Fibroblast of skin of scalp (primary cell): ENCODE results near the gene CAPZA2. TPM values are rescaled to one million over a fixed set of nuclear protein-coding genes. Genes with fewer than 3 reads are reported as not detected.
"Not testable (repeated sequence)": the region's sequence is repeated elsewhere in the genome, so short reads cannot be mapped to it uniquely, and the experiment has no call there.

Source experiments
- DNase-seq: peaks from one replicate; pipeline ENCODE4 v3.0.0-alpha.2; 2013
- polyA plus RNA-seq, 2 experiments: library from polyadenylated mRNA; unstranded; fragments of 120-200 nt; gene quantifications; one replicate each; pipeline ENCODE4 v1.2.1, GENCODE V29; 2013; ENCODE audit not compliant: insufficient read length in 2 of 2

Gene CAPZA2
- 133 TPM for polyA plus RNA-seq (2013, experiment 1 of 2; ENCODE audit: insufficient read length)
- polyA plus RNA-seq (2013, experiment 2 of 2; ENCODE audit: insufficient read length): 143 TPM

GRCh38 chr7:116862234-116862950, at the start of gene CAPZA2:
Gene CAPZA2 (plus strand): TSS chr7:116862587. CDS start chr7:116862612, 25 bp downstream.
- peak; percentile 94 for DNase-seq

DNA sequence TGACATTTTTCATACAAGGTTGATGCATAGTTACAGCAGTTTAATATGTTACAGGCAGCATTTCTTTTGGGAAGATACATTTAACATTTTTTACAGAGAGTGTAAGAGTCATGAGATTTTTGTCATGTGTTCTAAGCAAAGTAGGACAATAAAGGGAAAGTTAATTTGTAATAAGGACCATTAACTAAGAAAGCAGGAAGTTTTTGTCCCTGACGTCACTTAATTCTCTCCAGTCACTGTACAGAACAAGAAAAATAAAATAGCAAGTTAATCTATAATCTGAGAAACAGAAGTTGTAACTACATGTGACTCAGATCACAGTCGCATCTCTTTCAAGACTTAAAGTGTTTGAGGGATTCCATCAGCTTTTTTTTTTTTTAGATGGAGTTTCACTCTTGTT, 49.5 kb upstream of the CAPZA2 start:
- DNase-seq: no peak

DNA sequence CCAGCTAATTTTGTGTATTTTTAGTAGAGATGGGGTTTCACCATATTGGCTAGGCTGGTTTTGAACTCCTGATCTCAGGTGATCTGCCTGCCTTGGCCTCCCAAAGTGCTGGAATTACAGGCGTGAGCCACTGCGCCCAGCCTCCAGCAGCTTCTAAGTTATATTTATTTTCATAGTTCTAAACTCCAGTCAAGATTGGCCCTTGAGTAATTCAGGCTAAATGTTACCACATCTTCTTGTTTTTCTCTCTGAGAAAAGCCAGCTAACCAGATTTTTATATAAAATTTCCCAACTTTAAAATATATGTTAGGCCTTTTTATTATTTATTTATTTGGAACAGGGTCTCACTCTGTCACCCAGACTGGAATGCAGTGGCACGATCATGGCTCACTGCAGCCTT, 49.0 kb upstream of the CAPZA2 start:
- DNase-seq: not testable (repeated sequence)

GRCh38 chr7:116815041-116815440, 47.3 kb upstream of the CAPZA2 start:
- no peak for DNase-seq

DNA sequence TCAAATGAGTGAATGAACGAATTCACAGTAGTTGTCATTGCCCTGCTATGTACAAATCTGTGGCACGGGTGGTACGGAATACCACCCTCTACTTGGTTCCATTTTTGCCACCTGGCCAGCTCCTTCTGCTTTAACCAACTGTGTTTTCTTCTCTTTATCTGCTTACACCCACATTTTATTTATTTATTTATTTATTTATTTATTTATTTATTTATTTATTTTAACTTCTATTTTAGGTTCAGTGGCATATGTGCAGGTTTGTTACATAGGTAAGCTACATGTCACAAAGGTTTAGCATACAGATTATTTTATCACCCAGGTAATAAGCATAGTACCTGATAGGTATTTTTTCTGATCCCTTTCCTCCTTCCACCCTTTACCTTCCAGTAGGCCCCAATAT, 42.2 kb upstream of the CAPZA2 start:
- no peak for DNase-seq

DNA sequence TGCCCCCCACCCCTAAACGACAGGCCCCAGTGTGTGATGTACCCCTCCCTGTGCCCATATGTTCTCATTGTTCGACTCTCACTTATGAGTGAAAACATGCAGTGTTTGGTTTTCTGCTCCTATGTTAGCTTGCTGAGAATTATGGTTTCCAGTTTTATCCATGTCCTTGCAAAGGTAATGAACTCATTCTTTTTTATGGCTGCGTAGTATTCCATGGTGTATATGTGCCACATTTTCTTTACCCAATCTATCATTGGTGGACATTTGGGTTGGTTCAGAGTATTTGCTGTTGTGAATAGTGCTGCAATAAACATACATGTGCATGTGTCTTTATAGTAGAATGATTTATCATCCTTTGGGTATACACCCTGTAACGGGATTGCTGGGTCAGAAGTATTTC, 40.7 kb upstream of the CAPZA2 start:
- DNase-seq: not testable (repeated sequence)

- DNase-seq: no peak
These were observed 37.9 kb upstream of the CAPZA2 start for GRCh38 chr7:116824449-116824848.

- DNase-seq: no peak
These were observed 34.1 kb upstream of the CAPZA2 start for GRCh38 chr7:116828281-116828680.

GRCh38 chr7:116829041-116829440, 33.3 kb upstream of the CAPZA2 start:
- DNase-seq: no peak

DNA sequence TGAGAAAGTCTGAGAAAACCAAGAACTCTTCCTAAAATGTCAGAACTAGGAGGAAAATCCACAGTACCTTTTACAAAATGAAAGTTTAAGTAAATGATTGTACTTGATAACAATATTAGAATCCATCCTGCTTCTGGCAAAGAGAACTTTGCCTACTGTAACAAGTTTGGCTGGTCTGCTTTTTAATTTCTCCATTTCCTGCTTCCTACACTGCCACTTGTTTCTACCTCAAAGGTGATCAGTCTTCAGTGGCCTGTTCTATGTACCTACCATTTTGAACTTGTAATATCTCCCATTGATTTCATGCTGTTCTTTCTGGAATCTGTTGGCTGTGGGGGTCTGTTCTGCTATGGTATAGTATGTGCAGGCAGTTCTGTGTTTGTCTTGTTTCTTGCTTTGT, 32.9 kb upstream of the CAPZA2 start:
- no peak for DNase-seq

- no peak for DNase-seq
These were observed 29.7 kb upstream of the CAPZA2 start for GRCh38 chr7:116832692-116833091.

- peak; percentile 26 for DNase-seq
These were observed 27.4 kb upstream of the CAPZA2 start for GRCh38 chr7:116834815-116835504.

- no peak for DNase-seq
These were observed 26.3 kb upstream of the CAPZA2 start for GRCh38 chr7:116836048-116836447.

DNA sequence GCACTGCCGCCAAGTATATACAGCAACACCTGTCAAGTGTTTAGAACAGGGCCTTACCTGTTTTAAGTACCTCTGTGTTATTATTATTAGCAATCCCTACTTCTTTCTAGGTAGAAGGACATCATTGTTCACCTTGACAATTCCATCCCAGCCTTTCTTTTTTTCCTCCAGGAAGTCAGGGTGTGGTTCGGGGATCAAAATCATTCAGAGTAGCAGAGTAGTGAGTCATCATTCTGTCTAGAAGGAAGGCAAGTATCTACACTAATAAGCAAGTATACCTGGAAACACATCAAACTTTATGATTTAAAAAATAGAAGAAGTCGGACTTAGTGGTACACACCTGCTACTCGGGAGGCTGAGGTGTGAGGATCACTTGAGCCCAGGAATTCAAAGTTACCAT, 25.5 kb upstream of the CAPZA2 start:
- DNase-seq: no peak

DNA sequence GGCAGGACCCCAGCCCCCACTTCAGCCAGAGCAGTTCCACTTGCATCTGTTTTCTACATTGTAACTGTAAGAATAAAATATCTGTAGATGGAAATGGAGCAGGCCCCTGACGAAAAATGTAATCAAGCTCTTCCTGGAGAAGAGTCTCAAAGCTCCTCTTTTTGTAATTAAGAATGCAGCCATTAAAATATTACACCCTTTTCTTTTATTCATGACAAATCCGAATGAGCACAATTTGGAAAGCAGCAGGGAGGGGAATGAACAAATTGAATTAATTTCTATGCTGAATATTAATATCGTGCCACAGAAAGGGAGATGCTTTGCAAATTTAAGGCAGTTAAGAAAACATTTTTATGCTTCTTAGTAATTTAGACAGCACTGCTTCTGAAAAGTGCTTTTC, 24.8 kb upstream of the CAPZA2 start:
- DNase-seq: no peak

DNA sequence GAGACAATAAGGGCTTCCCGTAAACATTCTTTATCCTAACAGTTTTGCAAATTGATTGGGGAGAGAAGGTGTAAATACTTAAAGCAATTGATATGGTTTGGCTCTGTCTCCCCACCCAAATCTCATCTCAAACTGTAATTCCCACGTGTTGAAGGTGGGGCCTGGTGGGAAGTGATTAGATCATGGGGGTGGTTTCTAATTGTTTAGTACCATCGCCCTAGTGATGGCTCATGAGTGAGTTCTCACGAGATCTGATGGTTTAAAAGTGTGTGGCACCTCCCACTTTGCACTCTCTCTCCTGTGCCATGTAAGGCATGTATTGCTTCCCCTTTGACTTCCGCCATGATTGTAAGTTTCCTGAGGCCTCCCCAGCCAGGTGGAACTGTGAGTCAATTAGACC, 22.1 kb upstream of the CAPZA2 start:
- no peak for DNase-seq

DNA sequence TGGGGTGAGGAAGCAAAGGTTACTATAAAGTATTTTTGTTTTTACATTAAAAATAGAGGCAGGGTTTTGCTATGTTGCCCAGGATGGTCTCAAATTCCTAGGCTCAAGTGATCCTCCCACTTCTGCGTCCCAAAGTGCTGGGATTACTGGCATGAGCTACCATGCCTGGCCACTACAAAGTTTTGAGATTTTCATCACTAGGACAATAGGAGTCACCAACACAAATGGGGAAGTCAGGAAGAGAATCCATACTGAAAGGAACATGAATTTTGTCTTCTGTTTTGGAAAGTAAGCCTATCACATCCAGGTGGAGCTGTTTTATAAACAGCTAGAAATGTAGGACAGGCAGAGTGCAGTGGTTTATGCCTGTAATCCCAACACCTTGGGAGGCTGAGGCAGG, 20.0 kb upstream of the CAPZA2 start:
- no peak for DNase-seq

DNA sequence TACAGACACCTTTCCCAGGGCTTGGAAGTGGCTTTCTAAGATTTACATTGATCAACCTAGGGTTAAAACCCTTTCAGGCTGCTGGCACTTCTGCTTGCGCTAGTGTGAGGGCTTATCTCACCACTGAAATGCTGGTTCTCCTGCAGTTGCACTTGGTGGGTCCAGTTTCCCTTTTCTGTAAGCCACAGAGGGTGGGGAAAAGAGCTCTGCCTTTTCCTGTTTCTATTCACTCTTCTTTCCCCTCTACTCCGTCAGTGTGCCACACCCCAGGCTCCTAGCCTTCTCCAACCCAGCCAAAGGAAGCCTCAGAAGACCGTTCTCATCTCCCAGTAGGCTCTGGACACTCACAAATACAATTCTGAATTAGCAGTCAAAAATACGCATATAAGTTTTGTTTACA, 19.0 kb upstream of the CAPZA2 start:
- no peak for DNase-seq

GRCh38 chr7:116851175-116851574, 11.2 kb upstream of the CAPZA2 start:
- no peak for DNase-seq

DNA sequence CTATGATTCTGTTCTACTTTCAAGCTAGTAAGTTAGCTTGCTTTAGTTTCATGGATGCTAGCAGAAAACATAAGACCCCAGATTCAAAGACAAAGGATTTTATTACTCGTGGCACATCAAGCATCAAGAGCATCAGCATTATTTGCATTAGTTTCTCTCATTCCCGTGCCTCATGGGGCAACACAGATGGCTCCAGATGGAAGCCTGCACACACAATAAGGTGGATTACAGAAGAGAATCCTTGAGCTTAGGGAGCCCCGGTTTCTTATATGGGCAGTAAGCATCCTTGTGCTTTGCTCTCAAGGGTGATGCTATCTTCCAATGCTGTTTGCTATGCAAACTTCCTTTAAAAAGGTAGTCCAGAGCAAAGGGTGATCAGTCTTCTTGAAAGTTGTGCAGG, 10.7 kb upstream of the CAPZA2 start:
- DNase-seq: no peak

GRCh38 chr7:116854132-116854531, 8.3 kb upstream of the CAPZA2 start:
- DNase-seq: no peak

- DNase-seq: no peak
These were observed 5.3 kb upstream of the CAPZA2 start for GRCh38 chr7:116857052-116857451.

DNA sequence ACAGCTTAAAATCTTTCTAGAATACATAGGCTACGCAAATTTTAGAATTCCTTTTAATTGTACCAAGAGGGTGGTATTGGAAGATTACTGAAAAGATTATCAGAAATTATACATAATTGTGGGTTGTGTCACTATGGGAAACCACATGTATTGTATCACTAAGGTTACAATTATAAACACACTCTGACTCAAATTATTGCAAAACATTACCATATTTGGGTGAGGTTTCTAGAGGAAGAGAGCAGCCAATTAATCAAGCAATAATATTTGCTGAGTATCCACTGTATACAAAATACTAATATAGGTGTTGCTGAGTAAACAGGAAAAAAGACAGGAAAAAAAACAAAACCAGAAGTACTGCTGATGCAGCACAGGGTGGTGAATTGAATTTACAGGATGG, 3.1 kb upstream of the CAPZA2 start:
- peak; percentile 67 for DNase-seq

- DNase-seq: no peak
These were observed 670 bp upstream of the CAPZA2 start for GRCh38 chr7:116861717-116862116.
